SK-N-SH treated with all-trans-retinoic acid at 6 μM for 48 hours (cell line): ENCODE data around the gene ZC3H14.
"Not testable (repeated sequence)": the region's sequence is repeated elsewhere in the genome, so short reads cannot be mapped to it uniquely, and the experiment has no call there.

Source experiments
- ATAC-seq: fragments of 200-7000 bp; cut with Tn5 transposase; 3 replicates; pipeline ENCODE4 v1.9.1; 2020; ENCODE audit warnings: mild to moderate bottlenecking, moderate library complexity
- CSDC2 ChIP-seq: fragments of 250-450 bp; sonication (Bioruptor Pico); IDR thresholded peaks from 2 replicates; pipeline ENCODE4 v1.5.0; 2020; ENCODE audit warnings: mild to moderate bottlenecking, moderate library complexity
- ESRRG ChIP-seq: fragments of 250-450 bp; sonication (Bioruptor Pico); IDR thresholded peaks from 2 replicates; pipeline ENCODE4 v1.6.1; 2021; ENCODE audit warnings: mild to moderate bottlenecking
- GLIS3 ChIP-seq: fragments of 250-450 bp; sonication (Bioruptor Pico); IDR thresholded peaks from 2 replicates; pipeline ENCODE4 v1.5.0; 2020; ENCODE audit warnings: mild to moderate bottlenecking, moderate library complexity
- ISL1 ChIP-seq: fragments of 250-450 bp; sonication (Bioruptor Pico); IDR thresholded peaks from 2 replicates; pipeline ENCODE4 v2.1.2; 2022; ENCODE audit warnings: mild to moderate bottlenecking, moderate library complexity
- OSR1 ChIP-seq: fragments of 250-450 bp; sonication (Bioruptor Pico); IDR thresholded peaks from 2 replicates; pipeline ENCODE4 v1.8.0; 2022; ENCODE audit warnings: moderate library complexity, mild to moderate bottlenecking, inconsistent platforms
- PPARA ChIP-seq: fragments of 250-450 bp; sonication (Bioruptor Pico); IDR thresholded peaks from 2 replicates; pipeline ENCODE4 v1.5.0; 2020; ENCODE audit warnings: mild to moderate bottlenecking, borderline replicate concordance
- SNAI2 ChIP-seq: fragments of 250-450 bp; sonication (Bioruptor Pico); IDR thresholded peaks from 2 replicates; pipeline ENCODE4 v1.5.0; 2020; ENCODE audit warnings: mild to moderate bottlenecking, moderate library complexity
- TCF4 ChIP-seq: fragments of 250-450 bp; sonication (Bioruptor Pico); IDR thresholded peaks from 2 replicates; pipeline ENCODE4 v1.8.0; 2021; ENCODE audit warnings: mild to moderate bottlenecking, moderate library complexity, borderline replicate concordance
- TOX ChIP-seq: fragments of 250-450 bp; sonication (Bioruptor Pico); IDR thresholded peaks from 2 replicates; pipeline ENCODE4 v1.8.0; 2021; ENCODE audit warnings: mild to moderate bottlenecking, moderate library complexity, borderline replicate concordance
- ZC3H10 ChIP-seq: fragments of 250-450 bp; sonication (Bioruptor Pico); IDR thresholded peaks from 2 replicates; pipeline ENCODE4 v1.5.1; 2021; ENCODE audit warnings: mild to moderate bottlenecking, moderate library complexity
- ZFP30 ChIP-seq: fragments of 450-650 bp; formaldehyde crosslinking; IDR thresholded peaks from 2 replicates; pipeline ENCODE4 v1.5.0; 2022; ENCODE audit warnings: mild to moderate bottlenecking, moderate library complexity
- ZNF565 ChIP-seq: fragments of 450-650 bp; formaldehyde crosslinking; conservative IDR thresholded peaks from 2 replicates; pipeline ENCODE4 v1.5.0; 2020; ENCODE audit warnings: low read depth, mild to moderate bottlenecking, moderate library complexity
- ZNF70 ChIP-seq: fragments of 450-650 bp; formaldehyde crosslinking; IDR thresholded peaks from 2 replicates; pipeline ENCODE4 v1.5.0; 2020; ENCODE audit warnings: mild to moderate bottlenecking, moderate library complexity
- TF ChIP-seq, protein P1 (sequence below): fragments of 250-450 bp; sonication (Bioruptor Pico); IDR thresholded peaks from 2 replicates; pipeline ENCODE4 v1.8.0; 2020; ENCODE audit warnings: mild to moderate bottlenecking, moderate library complexity, borderline replicate concordance
- TF ChIP-seq, protein P2 (sequence below): fragments of 250-450 bp; sonication (Bioruptor Pico); IDR thresholded peaks from 2 replicates; pipeline ENCODE4 v1.5.0; 2020; ENCODE audit warnings: mild to moderate bottlenecking, moderate library complexity
- TF ChIP-seq, protein P3 (sequence below): fragments of 250-450 bp; sonication (Bioruptor Pico); IDR thresholded peaks from 2 replicates; pipeline ENCODE4 v1.8.0; 2021; ENCODE audit warnings: low read depth, mild to moderate bottlenecking, moderate library complexity, borderline replicate concordance
- TF ChIP-seq, protein P4 (sequence below): fragments of 250-450 bp; sonication (Bioruptor Pico); IDR thresholded peaks from 2 replicates; pipeline ENCODE4 v1.5.1; 2021; ENCODE audit warnings: mild to moderate bottlenecking, moderate library complexity

The ZC3H14 gene

DNA sequence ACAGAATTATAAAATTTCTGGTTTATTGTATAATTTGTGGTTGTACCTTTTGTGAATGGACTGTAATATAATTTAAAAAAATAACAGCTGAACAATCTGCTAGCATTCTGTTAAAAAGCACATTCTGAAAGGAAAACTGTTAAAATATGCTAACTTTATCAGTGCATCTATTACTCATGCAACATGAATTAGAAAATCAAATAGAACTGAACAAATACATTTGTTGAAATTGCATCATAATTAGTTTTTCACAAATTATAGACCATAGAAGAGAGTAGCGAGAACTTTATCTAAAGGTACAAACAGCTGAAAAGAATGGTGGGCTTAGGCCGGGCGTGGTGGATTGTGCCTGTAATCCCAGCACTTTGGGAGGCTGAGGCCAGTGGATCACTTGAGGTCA is 41.0 kb upstream of the ZC3H14 start (continued):
- TF ChIP-seq, protein P1, sequence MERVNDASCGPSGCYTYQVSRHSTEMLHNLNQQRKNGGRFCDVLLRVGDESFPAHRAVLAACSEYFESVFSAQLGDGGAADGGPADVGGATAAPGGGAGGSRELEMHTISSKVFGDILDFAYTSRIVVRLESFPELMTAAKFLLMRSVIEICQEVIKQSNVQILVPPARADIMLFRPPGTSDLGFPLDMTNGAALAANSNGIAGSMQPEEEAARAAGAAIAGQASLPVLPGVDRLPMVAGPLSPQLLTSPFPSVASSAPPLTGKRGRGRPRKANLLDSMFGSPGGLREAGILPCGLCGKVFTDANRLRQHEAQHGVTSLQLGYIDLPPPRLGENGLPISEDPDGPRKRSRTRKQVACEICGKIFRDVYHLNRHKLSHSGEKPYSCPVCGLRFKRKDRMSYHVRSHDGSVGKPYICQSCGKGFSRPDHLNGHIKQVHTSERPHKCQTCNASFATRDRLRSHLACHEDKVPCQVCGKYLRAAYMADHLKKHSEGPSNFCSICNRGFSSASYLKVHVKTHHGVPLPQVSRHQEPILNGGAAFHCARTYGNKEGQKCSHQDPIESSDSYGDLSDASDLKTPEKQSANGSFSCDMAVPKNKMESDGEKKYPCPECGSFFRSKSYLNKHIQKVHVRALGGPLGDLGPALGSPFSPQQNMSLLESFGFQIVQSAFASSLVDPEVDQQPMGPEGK (CRISPR knock-in tag) = peak; percentile 16; the same call in 1 of the 2 replicates

DNA sequence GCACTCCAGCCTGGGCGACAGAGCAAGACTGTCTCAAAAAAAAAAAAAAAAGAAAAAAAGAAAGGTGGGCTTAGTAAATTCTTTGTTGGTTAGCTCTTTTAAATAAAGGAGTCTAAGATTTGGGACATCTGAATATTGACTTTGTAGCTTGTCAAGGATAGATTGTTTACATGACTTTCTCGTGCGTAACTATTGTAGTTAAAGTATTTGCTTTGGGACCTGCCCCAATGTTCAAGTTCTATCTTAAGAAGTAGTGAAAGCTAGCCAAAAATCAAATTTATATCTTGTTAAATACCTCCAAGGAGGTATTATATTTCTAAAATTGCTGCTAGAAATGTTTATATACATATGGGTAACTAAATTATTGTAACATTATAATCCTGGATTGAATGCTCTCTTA is 40.4 kb upstream of the ZC3H14 start:
- no peak for TF ChIP-seq TCF4 (CRISPR knock-in tag)
- TF ChIP-seq, protein P1 (CRISPR knock-in tag) = no peak
- no peak for TF ChIP-seq ZFP30 (CRISPR knock-in tag)
- TF ChIP-seq, protein P2, sequence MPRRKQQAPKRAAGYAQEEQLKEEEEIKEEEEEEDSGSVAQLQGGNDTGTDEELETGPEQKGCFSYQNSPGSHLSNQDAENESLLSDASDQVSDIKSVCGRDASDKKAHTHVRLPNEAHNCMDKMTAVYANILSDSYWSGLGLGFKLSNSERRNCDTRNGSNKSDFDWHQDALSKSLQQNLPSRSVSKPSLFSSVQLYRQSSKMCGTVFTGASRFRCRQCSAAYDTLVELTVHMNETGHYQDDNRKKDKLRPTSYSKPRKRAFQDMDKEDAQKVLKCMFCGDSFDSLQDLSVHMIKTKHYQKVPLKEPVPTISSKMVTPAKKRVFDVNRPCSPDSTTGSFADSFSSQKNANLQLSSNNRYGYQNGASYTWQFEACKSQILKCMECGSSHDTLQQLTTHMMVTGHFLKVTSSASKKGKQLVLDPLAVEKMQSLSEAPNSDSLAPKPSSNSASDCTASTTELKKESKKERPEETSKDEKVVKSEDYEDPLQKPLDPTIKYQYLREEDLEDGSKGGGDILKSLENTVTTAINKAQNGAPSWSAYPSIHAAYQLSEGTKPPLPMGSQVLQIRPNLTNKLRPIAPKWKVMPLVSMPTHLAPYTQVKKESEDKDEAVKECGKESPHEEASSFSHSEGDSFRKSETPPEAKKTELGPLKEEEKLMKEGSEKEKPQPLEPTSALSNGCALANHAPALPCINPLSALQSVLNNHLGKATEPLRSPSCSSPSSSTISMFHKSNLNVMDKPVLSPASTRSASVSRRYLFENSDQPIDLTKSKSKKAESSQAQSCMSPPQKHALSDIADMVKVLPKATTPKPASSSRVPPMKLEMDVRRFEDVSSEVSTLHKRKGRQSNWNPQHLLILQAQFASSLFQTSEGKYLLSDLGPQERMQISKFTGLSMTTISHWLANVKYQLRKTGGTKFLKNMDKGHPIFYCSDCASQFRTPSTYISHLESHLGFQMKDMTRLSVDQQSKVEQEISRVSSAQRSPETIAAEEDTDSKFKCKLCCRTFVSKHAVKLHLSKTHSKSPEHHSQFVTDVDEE (CRISPR knock-in tag) = no peak
- TF ChIP-seq ZNF565 (CRISPR knock-in tag) = no peak
- no peak for TF ChIP-seq ZNF70 (CRISPR knock-in tag)
- TF ChIP-seq ESRRG (CRISPR knock-in tag) = no peak
- no peak for TF ChIP-seq OSR1 (CRISPR knock-in tag)
- TF ChIP-seq, protein P3, sequence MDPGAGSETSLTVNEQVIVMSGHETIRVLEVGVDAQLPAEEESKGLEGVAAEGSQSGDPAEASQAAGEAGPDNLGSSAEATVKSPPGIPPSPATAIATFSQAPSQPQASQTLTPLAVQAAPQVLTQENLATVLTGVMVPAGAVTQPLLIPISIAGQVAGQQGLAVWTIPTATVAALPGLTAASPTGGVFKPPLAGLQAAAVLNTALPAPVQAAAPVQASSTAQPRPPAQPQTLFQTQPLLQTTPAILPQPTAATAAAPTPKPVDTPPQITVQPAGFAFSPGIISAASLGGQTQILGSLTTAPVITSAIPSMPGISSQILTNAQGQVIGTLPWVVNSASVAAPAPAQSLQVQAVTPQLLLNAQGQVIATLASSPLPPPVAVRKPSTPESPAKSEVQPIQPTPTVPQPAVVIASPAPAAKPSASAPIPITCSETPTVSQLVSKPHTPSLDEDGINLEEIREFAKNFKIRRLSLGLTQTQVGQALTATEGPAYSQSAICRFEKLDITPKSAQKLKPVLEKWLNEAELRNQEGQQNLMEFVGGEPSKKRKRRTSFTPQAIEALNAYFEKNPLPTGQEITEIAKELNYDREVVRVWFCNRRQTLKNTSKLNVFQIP (CRISPR knock-in tag) = no peak
- ATAC-seq = no peak

DNA sequence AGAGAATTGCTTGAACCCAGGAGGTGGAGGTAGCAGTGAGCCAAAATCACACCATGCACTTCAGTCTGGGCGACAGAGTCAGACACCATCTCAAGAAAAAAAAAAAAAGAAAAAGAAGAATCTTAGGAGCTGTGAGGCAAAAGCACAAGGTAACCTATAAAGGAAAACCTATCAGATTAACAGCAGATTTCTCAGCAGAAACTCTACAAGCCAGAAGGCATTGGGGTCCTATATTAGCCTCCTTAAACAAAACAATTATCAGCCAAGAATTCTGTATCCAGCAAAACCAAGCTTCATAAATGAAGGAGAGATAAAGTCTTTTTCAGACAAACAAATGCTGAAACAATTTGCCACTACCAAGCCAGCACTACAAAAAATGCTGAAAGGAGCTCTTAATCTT is 32.9 kb upstream of the ZC3H14 start:
- not testable (repeated sequence) for ATAC-seq

DNA sequence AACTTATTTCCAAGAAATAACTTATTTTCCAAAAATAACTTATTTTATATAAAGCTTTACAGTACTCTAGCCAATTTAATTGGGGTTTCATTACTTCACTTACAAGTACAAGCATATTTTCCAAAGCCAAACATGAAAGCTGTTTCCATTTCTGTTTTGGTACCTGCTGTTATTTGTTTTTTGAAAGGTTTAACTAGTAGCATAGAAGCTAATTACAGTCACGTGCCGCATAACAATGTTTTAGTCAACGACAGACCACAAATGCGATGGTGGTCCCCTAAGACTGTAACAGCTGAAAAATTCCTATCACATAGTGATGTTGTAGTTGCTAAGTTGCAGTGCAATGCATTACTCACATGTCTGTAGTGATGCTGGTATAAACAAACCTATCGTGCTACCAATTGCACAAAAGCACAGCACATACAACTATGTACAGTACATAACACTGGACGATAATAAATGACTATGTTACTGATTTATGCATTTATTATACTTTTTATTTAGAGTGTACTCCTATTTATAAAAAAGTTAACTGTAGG is 29.7 kb upstream of the ZC3H14 start:
- no peak for ATAC-seq
- TF ChIP-seq, protein P1 (CRISPR knock-in tag) = no peak
- TF ChIP-seq OSR1 (CRISPR knock-in tag) (no peak), CSDC2 (CRISPR knock-in tag) (no peak), ZC3H10 (CRISPR knock-in tag) (no peak), TOX (CRISPR knock-in tag) (no peak), ISL1 (CRISPR knock-in tag) (no peak), SNAI2 (CRISPR knock-in tag) (no peak), ZNF70 (CRISPR knock-in tag) (no peak), PPARA (CRISPR knock-in tag) (no peak), GLIS3 (no peak)
- TF ChIP-seq, protein P4, sequence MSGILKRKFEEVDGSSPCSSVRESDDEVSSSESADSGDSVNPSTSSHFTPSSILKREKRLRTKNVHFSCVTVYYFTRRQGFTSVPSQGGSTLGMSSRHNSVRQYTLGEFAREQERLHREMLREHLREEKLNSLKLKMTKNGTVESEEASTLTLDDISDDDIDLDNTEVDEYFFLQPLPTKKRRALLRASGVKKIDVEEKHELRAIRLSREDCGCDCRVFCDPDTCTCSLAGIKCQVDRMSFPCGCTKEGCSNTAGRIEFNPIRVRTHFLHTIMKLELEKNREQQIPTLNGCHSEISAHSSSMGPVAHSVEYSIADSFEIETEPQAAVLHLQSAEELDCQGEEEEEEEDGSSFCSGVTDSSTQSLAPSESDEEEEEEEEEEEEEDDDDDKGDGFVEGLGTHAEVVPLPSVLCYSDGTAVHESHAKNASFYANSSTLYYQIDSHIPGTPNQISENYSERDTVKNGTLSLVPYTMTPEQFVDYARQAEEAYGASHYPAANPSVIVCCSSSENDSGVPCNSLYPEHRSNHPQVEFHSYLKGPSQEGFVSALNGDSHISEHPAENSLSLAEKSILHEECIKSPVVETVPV (CRISPR knock-in tag) = no peak
